Right lobe of liver (tissue), 4 donors: Measurements from ENCODE around the gene CLTA.

ENCODE experiments used
- CTCF ChIP-seq, 4 donors: fragments of 200-600 bp in 3 of 4; fragments of 450-650 bp in 1 of 4; IDR thresholded peaks; one replicate each; pipeline versions ENCODE4 v1.5.1 to v1.8.0; 2016 to 2022; ENCODE audit warnings: antibody characterized with exemption in 4 of 4, mild to moderate bottlenecking in 2 of 4
- POLR2A ChIP-seq: fragments of 450-650 bp; IDR thresholded peaks from one replicate; pipeline ENCODE4 v1.6.1; 2017; ENCODE audit warnings: antibody characterized with exemption, mild to moderate bottlenecking
- donor health status: DM: no; HTN: no; CAD: no.
- donor health status: DM: no; HTN: no; CAD: no.
- donor health status: DM: no; HTN: yes; CAD: no.

- TF ChIP-seq CTCF (IDR thresholded peaks at IDR 0.05) (no peak), POLR2A (no peak)
These were observed 23.9 kb downstream of the CLTA start for GRCh38 chr9:36214571-36214970.
